HCT116 (cell line): ENCODE results near the gene MAML1. TPM values are rescaled to one million over a fixed set of nuclear protein-coding genes. Genes with fewer than 3 reads are reported as not detected.

ENCODE experiments used
- ATAC-seq: fragments of 200-7000 bp; cut with Tn5 transposase; 2 replicates; pipeline ENCODE4 v1.9.1; 2020; ENCODE audit warnings: mild to moderate bottlenecking, moderate library complexity
- BruUV-seq: library from RNA; stranded (reverse); fragments of 400-500 nt; replicated peaks from 2 replicates; lab custom pipeline; 2021; lab: Mats Ljungman, UMichigan
- CTCF ChIA-PET: fragments of 300-600 bp; sonication (Branson Sonifier 250); formaldehyde crosslinking; loops from one replicate; lab custom pipeline; 2021; ENCODE audit warnings: antibody characterized with exemption; lab: Charles Lee
- POLR2A ChIA-PET: fragments of 300-600, 350-600 bp; sonication (Branson Sonifier 250); formaldehyde crosslinking; loops from one replicate; lab custom pipeline; 2021; ENCODE audit warnings: antibody characterized with exemption; lab: Charles Lee
- RAD21 ChIA-PET, 2 experiments: fragments of 300-600 bp; sonication (Branson Sonifier 250); formaldehyde crosslinking; loops; one replicate each; lab custom pipeline; 2023; ENCODE audit warnings: low total read pairs in 2 of 2; ENCODE audit not compliant: uncharacterized antibody in 2 of 2, unreplicated experiment in 2 of 2, low non-redundant PET in 1 of 2; lab: Charles Lee
- DNase-seq: peaks from one replicate; pipeline ENCODE4 v3.0.0-alpha.2; 2010; ENCODE audit warnings: low read depth, low spot score
- H2AFZ ChIP-seq: fragments of 200-600 bp; shearing (Covaris generic), sonication (generic); 2 replicates; pipeline ENCODE4 v1.6.1; 2017; ENCODE audit warnings: low read depth, mixed run types, mixed read lengths, antibody characterized with exemption, low read length; ENCODE audit not compliant: poor library complexity, severe bottlenecking
- H3K27ac ChIP-seq: 2 replicates; pipeline ENCODE4 v1.5.1; 2012; ENCODE audit warnings: low read depth, low read length
- H3K27me3 ChIP-seq: fragments of 200-600 bp; sonication (generic); 2 replicates; pipeline ENCODE4 v1.6.1; 2016; ENCODE audit warnings: mixed run types, low read length, mixed read lengths; ENCODE audit not compliant: insufficient read depth
- H3K36me3 ChIP-seq, 2 experiments: fragments of 200-500 bp in 1 of 2; fragments of 200-600 bp in 1 of 2; sonication (Bioruptor generic) in 1 of 2; sonication (generic) in 1 of 2; 2 replicates each; pipeline versions ENCODE4 v1.5.1 to v1.6.1; 2014 to 2016; ENCODE audit warnings: low read length in 2 of 2, inconsistent platforms in 1 of 2, mixed read lengths in 1 of 2, mixed run types in 1 of 2; ENCODE audit not compliant: insufficient read depth in 2 of 2, control insufficient read depth in 1 of 2
- H3K4me1 ChIP-seq, 2 experiments: fragments of 200-600 bp in 1 of 2; sonication (generic) in 1 of 2; 2 replicates each; pipeline versions ENCODE4 v1.5.1 to v1.6.1; 2012 to 2017; ENCODE audit warnings: low read length in 2 of 2, inconsistent platforms in 1 of 2, mild to moderate bottlenecking in 1 of 2, mixed read lengths in 1 of 2, mixed run types in 1 of 2, moderate library complexity in 1 of 2; ENCODE audit not compliant: insufficient read depth in 2 of 2, control insufficient read depth in 1 of 2
- H3K4me2 ChIP-seq: fragments of 200-600 bp; sonication (generic); 2 replicates; pipeline ENCODE4 v1.6.1; 2017; ENCODE audit warnings: mixed run types, low read length, mixed read lengths
- H3K4me3 ChIP-seq, 2 experiments: fragments of 200-600 bp in 1 of 2; sonication (generic) in 1 of 2; replicated peaks in 1 of 2; 2 replicates each; pipeline ENCODE4 v1.5.1; 2011 to 2016; ENCODE audit warnings: low read length in 2 of 2, control low read depth in 1 of 2, low read depth in 1 of 2, mild to moderate bottlenecking in 1 of 2, mixed read lengths in 1 of 2, mixed run types in 1 of 2
- H3K79me2 ChIP-seq: fragments of 200-600 bp; sonication (generic); 2 replicates; pipeline ENCODE4 v1.6.1; 2017; ENCODE audit warnings: mild to moderate bottlenecking, mixed run types, low read length, moderate library complexity, mixed read lengths; ENCODE audit not compliant: insufficient read depth
- H3K9ac ChIP-seq: fragments of 200-600 bp; sonication (generic); 2 replicates; pipeline ENCODE4 v1.6.1; 2016; ENCODE audit warnings: low read length, mixed read lengths
- H3K9me2 ChIP-seq: fragments of 200-600 bp; sonication (generic), shearing (Covaris generic); 2 replicates; pipeline ENCODE4 v1.6.1; 2017; ENCODE audit warnings: mixed run types, mild to moderate bottlenecking, moderate library complexity; ENCODE audit not compliant: insufficient read depth
- H3K9me3 ChIP-seq, 2 experiments: fragments of 200-500 bp in 1 of 2; fragments of 200-600 bp in 1 of 2; sonication (Bioruptor generic) in 1 of 2; sonication (generic) in 1 of 2; 2 replicates each; pipeline ENCODE4 v1.6.1; 2014 to 2017; ENCODE audit warnings: low read length in 2 of 2, mixed read lengths in 2 of 2, inconsistent platforms in 1 of 2, low read depth in 1 of 2, mild to moderate bottlenecking in 1 of 2, mixed run types in 1 of 2, moderate library complexity in 1 of 2; ENCODE audit not compliant: control insufficient read depth in 1 of 2, insufficient read depth in 1 of 2
- H4K20me1 ChIP-seq: fragments of 200-600 bp; sonication (generic), shearing (Covaris generic); 2 replicates; pipeline ENCODE4 v1.6.1; 2017; ENCODE audit warnings: mixed run types, mild to moderate bottlenecking, moderate library complexity; ENCODE audit not compliant: insufficient read depth
- CEBPB ChIP-seq: IDR thresholded peaks from 2 replicates; pipeline ENCODE4 v1.6.1; 2012; ENCODE audit warnings: low read depth
- ELF1 ChIP-seq: IDR thresholded peaks from 2 replicates; pipeline ENCODE4 v1.6.1; 2012; ENCODE audit warnings: low read depth, borderline replicate concordance
- POLR2AphosphoS5 ChIP-seq: IDR thresholded peaks from 2 replicates; pipeline ENCODE4 v1.6.1; 2011; ENCODE audit warnings: mild to moderate bottlenecking, low read depth, low read length, moderate library complexity
- SIN3A ChIP-seq: IDR thresholded peaks from 2 replicates; pipeline ENCODE4 v1.6.1; 2012; ENCODE audit warnings: low read depth
- SRF ChIP-seq: IDR thresholded peaks from 2 replicates; pipeline ENCODE4 v1.6.1; 2012; ENCODE audit warnings: low read depth
- ZNF274 ChIP-seq: fragments of 200-500 bp; sonication (Bioruptor generic); IDR thresholded peaks from 2 replicates; pipeline ENCODE4 v1.6.1; 2014; ENCODE audit warnings: mild to moderate bottlenecking, low read depth, low read length, inconsistent platforms
- intact Hi-C: fragments of 100-400 bp; cut with micrococcal nuclease; formaldehyde crosslinking; loops from 2 replicates; pipeline ENCODE4 v1.10.0; 2022
- total RNA-seq: library from RNA; stranded (reverse); gene quantifications from one replicate; pipeline ENCODE4 v1.2.1, GENCODE V29; 2021; ENCODE audit not compliant: unreplicated experiment
- TF ChIP-seq, protein P1 (sequence below): IDR thresholded peaks from 2 replicates; pipeline ENCODE4 v1.6.1; 2012
- TF ChIP-seq, protein P2 (sequence below): IDR thresholded peaks from 2 replicates; pipeline ENCODE4 v1.6.1; 2012
- TF ChIP-seq, protein P3 (sequence below): IDR thresholded peaks from 2 replicates; pipeline ENCODE4 v1.6.1; 2011; ENCODE audit warnings: mild to moderate bottlenecking, low read length, moderate library complexity; ENCODE audit not compliant: insufficient replicate concordance; ENCODE audit errors: extremely low read depth

Gene MAML1
- total RNA-seq, 1 experiment from 2014 or later, result 29.5 TPM

DNA sequence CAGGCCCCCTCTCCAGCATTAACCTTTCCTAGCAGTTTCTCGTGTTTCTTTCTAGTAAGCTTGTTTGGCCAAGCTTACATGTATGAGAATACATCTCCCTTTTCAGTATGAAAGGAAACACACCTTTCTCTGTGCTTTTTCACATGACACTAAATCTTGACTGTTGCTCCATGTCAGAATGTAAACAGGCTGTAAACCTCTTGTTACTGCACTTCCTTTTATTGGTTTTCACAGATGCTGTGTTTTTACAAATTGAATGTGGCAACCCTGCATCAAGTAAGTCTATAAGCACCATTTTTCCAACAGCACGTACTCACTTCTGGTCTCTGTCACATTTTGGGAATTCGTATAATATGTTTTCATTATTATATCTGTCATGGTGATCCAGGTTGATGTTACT lies 36.0 kb upstream of the MAML1 start:
- H3K36me3 ChIP-seq, result peaks cover 0 to 8% of the 10 kb centered on the region in 2 experiments; a peak in 1 of 4 replicates
- ATAC-seq (no peak), DNase-seq (no peak)
- intact Hi-C loops, result no loop called here
- H3K9me2 ChIP-seq, result no peaks in the 10 kb centered on the region
- no peaks in the 10 kb centered on the region for H3K27me3 ChIP-seq
- no peak overlapping the region for H3K4me2 ChIP-seq
- no peak overlapping the region for H3K27ac ChIP-seq
- ChIA-PET POLR2A (interaction anchor here (1.7 kb wide), 1 partner anchor 73 kb away, joined by 9 read pairs; the partner anchor contains the start of gene HNRNPH1), CTCF (no interaction called here), RAD21 (no interaction called here)
- no peak overlapping the region for H3K9ac ChIP-seq
- H3K4me3 ChIP-seq, result no peak overlapping the region
- H2AFZ ChIP-seq, result no peak overlapping the region
- H3K9me3 ChIP-seq, result no peaks in the 10 kb centered on the region
- BruUV-seq, result no TSS peak
- TF ChIP-seq SRF (no peak), POLR2AphosphoS5 (no peak), CEBPB (no peak), ZNF274 (no peak), ELF1 (no peak), SIN3A (no peak)
- TF ChIP-seq, protein P1, sequence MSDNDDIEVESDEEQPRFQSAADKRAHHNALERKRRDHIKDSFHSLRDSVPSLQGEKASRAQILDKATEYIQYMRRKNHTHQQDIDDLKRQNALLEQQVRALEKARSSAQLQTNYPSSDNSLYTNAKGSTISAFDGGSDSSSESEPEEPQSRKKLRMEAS, result no peak
- TF ChIP-seq, protein P2, sequence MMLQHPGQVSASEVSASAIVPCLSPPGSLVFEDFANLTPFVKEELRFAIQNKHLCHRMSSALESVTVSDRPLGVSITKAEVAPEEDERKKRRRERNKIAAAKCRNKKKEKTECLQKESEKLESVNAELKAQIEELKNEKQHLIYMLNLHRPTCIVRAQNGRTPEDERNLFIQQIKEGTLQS, result no peak
- TF ChIP-seq, protein P3, sequence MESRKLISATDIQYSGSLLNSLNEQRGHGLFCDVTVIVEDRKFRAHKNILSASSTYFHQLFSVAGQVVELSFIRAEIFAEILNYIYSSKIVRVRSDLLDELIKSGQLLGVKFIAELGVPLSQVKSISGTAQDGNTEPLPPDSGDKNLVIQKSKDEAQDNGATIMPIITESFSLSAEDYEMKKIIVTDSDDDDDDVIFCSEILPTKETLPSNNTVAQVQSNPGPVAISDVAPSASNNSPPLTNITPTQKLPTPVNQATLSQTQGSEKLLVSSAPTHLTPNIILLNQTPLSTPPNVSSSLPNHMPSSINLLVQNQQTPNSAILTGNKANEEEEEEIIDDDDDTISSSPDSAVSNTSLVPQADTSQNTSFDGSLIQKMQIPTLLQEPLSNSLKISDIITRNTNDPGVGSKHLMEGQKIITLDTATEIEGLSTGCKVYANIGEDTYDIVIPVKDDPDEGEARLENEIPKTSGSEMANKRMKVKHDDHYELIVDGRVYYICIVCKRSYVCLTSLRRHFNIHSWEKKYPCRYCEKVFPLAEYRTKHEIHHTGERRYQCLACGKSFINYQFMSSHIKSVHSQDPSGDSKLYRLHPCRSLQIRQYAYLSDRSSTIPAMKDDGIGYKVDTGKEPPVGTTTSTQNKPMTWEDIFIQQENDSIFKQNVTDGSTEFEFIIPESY, result no peak
- peaks cover 7 to 34% of the 10 kb centered on the region in 2 experiments; a peak in 3 of 4 replicates for H3K4me1 ChIP-seq
- peaks cover 3% of the 10 kb centered on the region; the same call in 1 of the 2 replicates for H4K20me1 ChIP-seq
- H3K79me2 ChIP-seq, result peaks cover 28% of the 10 kb centered on the region
